GM18868 (cell line): ENCODE data around the gene FOXL1.

Source experiments
- ATAC-seq: cut with Tn5 transposase; IDR thresholded peaks from one replicate; pipeline ENCODE4 v1.9.1; 2021; ENCODE audit warnings: mild to moderate bottlenecking, moderate library complexity; ENCODE audit not compliant: unreplicated experiment

The FOXL1 gene

GRCh38 chr16:86625821-86626220 lies 47.5 kb downstream of the FOXL1 start:
- no peak for ATAC-seq

DNA sequence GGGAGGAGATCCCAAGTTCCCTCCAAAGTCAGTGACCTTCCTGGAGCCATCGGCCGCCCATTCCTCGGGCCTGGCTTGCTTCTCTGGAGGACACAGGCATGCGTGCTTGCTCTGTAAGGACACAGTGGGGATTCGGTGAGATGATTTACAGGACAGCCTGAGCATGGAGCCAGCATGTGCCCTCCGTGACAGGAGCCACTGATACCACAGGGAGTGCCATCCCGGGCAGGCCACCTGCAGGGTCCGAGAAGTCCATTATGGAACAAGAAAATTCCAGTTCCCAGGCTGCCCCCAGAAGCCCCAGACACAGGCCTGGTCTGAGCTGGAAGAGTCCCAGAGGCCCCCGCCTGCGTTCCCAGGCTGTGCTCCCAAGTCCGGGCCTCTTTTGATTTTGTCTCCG lies 47.9 kb downstream of the FOXL1 start:
- no peak for ATAC-seq

- ATAC-seq = no peak
These were observed 48.6 kb downstream of the FOXL1 start for GRCh38 chr16:86626966-86627365.

DNA sequence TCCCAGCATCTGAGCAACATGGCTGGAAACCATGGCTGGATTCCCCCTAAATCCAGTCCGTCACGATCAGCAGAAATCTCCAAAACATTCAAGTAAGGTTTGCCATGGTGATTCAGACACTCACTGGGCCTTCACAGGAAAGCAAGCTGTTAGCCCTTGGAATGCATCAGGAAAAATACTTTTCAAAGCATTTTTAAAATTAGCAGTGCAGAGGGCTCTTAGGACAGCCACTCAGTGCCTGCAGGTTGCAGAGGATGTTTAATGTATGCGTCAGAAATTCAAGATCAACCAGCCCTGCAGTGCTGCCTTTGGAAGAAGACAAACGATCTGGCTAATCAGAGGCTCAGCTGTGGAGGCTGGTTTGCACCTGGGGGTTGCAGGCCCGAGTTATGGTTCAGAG lies 50.3 kb downstream of the FOXL1 start:
- no peak for ATAC-seq

DNA sequence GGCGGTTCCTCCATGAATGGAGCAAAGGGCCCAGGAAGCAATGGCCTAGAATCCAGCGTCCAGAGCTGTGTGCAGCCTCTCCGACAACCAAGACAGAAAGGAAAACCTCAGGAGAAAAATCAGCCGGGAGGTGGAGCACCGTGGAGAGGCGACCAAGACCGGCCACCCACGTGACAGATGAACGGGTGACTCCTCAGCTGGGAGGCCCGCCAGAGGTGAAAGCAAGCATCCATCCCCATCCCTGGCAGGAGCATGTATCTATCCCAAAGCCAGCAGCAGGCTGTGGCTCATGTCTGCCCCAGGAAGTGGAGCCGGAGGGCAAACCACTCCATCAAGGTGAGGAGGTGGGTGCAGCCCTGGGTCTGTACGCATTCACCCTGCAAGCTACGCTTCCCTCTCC lies 52.1 kb downstream of the FOXL1 start:
- no peak for ATAC-seq

DNA sequence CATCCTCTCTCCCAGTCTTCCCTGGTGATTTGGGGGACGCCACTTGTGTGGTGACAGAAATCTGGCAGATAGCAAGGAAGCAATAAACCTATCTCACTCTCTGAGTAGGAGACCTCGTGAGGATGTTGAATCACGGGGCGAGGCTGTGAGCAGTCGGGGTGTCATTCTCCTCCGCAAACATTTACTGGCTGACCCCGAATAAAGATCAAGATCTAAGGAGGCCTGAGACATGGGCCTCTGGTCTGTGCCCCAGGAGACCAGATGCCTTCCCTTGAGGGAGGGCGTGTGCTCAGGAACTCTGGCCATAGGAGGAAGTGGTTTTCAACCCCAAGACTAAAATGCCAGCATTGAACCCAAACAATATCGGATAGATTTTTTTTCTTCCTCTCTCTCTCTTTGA lies 53.1 kb downstream of the FOXL1 start:
- no peak for ATAC-seq
